K562 (cell line): Measurements from ENCODE around the gene POLR1D. TPM values are rescaled to one million over a fixed set of nuclear protein-coding genes. Genes with fewer than 3 reads are reported as not detected.

Source experiments
- PRMT5 ChIP-seq: sonication (generic); formaldehyde crosslinking; IDR thresholded peaks from 2 replicates; pipeline ENCODE4 v1.5.0; 2020; ENCODE audit warnings: missing genetic modification reagents
- ZBTB1 ChIP-seq: sonication (generic); formaldehyde crosslinking; IDR thresholded peaks from 2 replicates; pipeline ENCODE4 v1.8.1; 2023; ENCODE audit warnings: missing genetic modification reagents, low read depth, mild to moderate bottlenecking, borderline replicate concordance
- polyA plus RNA-seq, 8 experiments: library from polyadenylated mRNA; depleted of rRNA in 4 of 8; stranded (reverse) in 5 of 8; unstranded in 3 of 8; fragments of >200 nt; fragmentation: Nextera tagmentation in 2 of 8; fragmentation: Illumina TruSeq in 1 of 8; extraction: Ambion mirVana in 2 of 8; extraction: Trizol in 1 of 8; gene quantifications; 2 replicates each; pipeline versions ENCODE4 v1.2.1 to v1.2.3, GENCODE V29; 2011 to 2014; ENCODE audit warnings: inconsistent platforms in 1 of 8, missing spikeins in 1 of 8
- total RNA-seq, 7 experiments: library from RNA; depleted of rRNA in 6 of 7; stranded (reverse); fragments of >200 nt in 6 of 7; fragmentation: Illumina TruSeq in 2 of 7; extraction: Trizol in 2 of 7; gene quantifications; 2 replicates each; pipeline versions ENCODE4 v1.2.1 to v1.2.3, GENCODE V29; 2011 to 2021; ENCODE audit warnings: low replicate concordance in 1 of 7
- TF ChIP-seq, protein P1 (sequence below): fragments of 250-450 bp; sonication (Bioruptor Pico); IDR thresholded peaks from 2 replicates; pipeline ENCODE4 v1.9.0; 2021; ENCODE audit warnings: mild to moderate bottlenecking, inconsistent platforms
- TF ChIP-seq, protein P2 (sequence below): sonication (generic); formaldehyde crosslinking; IDR thresholded peaks from 2 replicates; pipeline ENCODE4 v1.8.0; 2022; ENCODE audit warnings: mild to moderate bottlenecking, missing genetic modification reagents

The POLR1D gene
- total and polyA plus RNA-seq, 9 of the 15 experiments (the other 6 are each of a cell fraction or from before 2014, with no cell fraction given): 107 to 188 (median 145) TPM

- TF ChIP-seq, protein P1, sequence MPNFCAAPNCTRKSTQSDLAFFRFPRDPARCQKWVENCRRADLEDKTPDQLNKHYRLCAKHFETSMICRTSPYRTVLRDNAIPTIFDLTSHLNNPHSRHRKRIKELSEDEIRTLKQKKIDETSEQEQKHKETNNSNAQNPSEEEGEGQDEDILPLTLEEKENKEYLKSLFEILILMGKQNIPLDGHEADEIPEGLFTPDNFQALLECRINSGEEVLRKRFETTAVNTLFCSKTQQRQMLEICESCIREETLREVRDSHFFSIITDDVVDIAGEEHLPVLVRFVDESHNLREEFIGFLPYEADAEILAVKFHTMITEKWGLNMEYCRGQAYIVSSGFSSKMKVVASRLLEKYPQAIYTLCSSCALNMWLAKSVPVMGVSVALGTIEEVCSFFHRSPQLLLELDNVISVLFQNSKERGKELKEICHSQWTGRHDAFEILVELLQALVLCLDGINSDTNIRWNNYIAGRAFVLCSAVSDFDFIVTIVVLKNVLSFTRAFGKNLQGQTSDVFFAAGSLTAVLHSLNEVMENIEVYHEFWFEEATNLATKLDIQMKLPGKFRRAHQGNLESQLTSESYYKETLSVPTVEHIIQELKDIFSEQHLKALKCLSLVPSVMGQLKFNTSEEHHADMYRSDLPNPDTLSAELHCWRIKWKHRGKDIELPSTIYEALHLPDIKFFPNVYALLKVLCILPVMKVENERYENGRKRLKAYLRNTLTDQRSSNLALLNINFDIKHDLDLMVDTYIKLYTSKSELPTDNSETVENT: no peak
- TF ChIP-seq ZBTB1 (CRISPR knock-in tag) (no peak), PRMT5 (no peak)
- TF ChIP-seq, protein P2, sequence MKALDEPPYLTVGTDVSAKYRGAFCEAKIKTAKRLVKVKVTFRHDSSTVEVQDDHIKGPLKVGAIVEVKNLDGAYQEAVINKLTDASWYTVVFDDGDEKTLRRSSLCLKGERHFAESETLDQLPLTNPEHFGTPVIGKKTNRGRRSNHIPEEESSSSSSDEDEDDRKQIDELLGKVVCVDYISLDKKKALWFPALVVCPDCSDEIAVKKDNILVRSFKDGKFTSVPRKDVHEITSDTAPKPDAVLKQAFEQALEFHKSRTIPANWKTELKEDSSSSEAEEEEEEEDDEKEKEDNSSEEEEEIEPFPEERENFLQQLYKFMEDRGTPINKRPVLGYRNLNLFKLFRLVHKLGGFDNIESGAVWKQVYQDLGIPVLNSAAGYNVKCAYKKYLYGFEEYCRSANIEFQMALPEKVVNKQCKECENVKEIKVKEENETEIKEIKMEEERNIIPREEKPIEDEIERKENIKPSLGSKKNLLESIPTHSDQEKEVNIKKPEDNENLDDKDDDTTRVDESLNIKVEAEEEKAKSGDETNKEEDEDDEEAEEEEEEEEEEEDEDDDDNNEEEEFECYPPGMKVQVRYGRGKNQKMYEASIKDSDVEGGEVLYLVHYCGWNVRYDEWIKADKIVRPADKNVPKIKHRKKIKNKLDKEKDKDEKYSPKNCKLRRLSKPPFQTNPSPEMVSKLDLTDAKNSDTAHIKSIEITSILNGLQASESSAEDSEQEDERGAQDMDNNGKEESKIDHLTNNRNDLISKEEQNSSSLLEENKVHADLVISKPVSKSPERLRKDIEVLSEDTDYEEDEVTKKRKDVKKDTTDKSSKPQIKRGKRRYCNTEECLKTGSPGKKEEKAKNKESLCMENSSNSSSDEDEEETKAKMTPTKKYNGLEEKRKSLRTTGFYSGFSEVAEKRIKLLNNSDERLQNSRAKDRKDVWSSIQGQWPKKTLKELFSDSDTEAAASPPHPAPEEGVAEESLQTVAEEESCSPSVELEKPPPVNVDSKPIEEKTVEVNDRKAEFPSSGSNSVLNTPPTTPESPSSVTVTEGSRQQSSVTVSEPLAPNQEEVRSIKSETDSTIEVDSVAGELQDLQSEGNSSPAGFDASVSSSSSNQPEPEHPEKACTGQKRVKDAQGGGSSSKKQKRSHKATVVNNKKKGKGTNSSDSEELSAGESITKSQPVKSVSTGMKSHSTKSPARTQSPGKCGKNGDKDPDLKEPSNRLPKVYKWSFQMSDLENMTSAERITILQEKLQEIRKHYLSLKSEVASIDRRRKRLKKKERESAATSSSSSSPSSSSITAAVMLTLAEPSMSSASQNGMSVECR (CRISPR knock-in tag): no peak
- TF ChIP-seq, all 486 proteins: peak for 0
These were observed 32.4 kb downstream of the POLR1D start (continued) for GRCh38 chr13:27654059-27654458.
